IPS-18c (cell line): ENCODE measurements around the gene CTNNA1.
A peak's percentile ranks its signal among the peaks of the same experiment; 100 is the strongest.
"Not testable (repeated sequence)": the region's sequence is repeated elsewhere in the genome, so short reads cannot be mapped to it uniquely, and the experiment has no call there.

ENCODE experiments used
- H3K4me3 ChIP-seq: 2 replicates; pipeline ENCODE4 v1.7.0; 2013; ENCODE audit warnings: low read depth, mild to moderate bottlenecking, low read length, moderate library complexity; ENCODE audit not compliant: insufficient read depth
- H3K9me3 ChIP-seq: one replicate; pipeline ENCODE4 v1.6.1; 2013; ENCODE audit warnings: mild to moderate bottlenecking, low read length, moderate library complexity; ENCODE audit not compliant: control insufficient read depth, insufficient read depth

The CTNNA1 gene

GRCh38 chr5:138745268-138745667 lies 8.0 kb upstream of the CTNNA1 start:
- Histone ChIP-seq H3K4me3 (no peak overlapping the region), H3K9me3 (no peaks in the 10 kb centered on the region)

DNA sequence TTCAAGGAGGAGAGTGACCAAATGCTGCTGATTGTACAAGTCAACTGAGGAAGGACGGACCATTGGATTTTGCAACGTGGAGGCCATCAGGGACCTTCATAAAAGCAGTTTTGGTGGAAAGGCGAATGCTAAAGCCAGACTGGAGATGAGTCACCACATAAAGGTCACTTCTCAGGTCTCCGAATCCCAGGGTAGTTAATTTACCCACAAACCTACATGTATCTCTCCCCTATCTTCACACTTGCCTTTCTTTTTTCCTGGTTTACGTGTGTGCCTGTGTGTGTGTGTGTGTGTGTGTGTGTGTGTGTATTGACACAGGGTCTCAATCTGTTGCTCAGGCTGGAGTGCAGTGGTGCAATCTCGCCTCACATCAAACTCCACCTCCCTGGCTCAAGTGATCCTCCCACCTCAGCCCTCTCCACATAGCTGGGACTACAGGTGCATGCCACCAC lies 4.6 kb upstream of the CTNNA1 start:
- no peak overlapping the region for H3K4me3 ChIP-seq

DNA sequence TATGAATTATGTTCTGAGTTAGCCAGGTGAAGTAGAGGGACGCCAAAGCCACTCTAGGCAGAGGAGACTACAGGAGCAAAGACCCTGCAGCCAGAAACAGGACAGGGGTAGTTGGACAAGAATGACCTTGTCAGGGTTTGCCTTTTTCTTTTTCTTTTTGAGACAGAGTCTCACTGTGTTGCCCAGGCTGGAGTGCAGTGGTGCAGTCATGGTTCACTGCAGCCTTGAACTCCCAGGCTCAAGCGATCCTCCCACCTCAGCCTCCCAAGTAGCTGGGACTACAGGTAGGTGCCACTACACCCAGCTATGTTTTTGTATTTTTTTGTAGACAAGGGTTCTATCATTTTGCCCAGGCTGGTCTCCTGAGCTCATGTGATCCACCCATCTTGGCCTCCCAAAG lies 1.9 kb upstream of the CTNNA1 start:
- not testable (repeated sequence) for H3K4me3 ChIP-seq, H3K9me3 ChIP-seq

More for the DNA sequence above, 4.6 kb upstream of the CTNNA1 start:
- no peaks in the 10 kb centered on the region for H3K9me3 ChIP-seq

DNA sequence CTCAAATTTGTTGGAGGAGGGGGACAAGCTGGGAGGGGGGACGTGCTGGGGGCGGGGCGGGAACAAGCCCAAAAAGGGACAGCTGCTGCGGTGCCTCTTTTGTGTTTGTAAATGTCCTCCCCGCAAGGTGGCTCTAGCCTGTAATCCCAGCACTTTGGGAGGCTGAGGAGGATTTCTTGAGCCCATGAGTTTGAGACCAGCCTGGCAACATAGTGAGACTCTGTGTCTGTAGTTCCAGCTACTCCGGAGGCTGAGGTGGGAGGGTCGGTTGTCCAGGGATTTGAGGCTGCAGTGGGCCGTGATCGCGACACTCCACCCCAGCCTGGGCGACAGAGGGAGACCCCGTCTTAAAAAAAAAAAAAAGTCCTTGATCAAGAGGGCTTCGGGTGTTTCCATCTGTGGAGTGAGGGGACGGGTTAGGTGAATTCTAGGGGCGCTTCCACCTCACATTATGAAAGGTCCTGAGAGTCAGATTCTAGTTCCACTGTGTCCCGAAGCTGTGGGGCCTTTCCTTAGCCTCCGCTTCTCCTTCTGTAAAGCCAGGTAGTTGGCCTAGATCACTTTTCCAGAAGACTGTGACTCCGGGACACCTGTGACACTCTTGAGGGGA lies 779 bp upstream of the CTNNA1 start:
- H3K4me3 ChIP-seq: peak overlapping the region; percentile 76
- H3K9me3 ChIP-seq: peaks cover 1% of the 10 kb centered on the region

- H3K4me3 ChIP-seq: peak overlapping the region; percentile 91
- H3K9me3 ChIP-seq: peaks cover 11% of the 10 kb centered on the region
Observed at GRCh38 chr5:138753794-138754698, 821 bp downstream of the CTNNA1 start.

DNA sequence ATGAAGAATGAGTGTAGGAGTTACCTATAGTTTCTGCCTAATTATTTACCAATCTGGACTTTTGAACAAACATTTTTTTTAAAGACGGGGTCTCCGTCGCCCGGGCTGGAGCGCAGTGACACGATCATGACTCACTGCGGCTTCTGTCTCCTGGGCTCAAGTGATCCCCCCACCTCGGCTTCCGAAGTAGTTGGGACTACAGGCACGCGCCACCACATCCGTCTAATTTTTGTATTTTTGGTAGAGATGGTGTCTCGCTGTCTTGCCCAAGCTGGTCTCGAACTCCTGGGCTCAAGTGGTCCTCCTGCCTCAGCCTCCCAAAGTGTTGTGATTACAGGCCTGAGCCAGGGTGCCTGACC lies 1.5 kb downstream of the CTNNA1 start:
- Histone ChIP-seq H3K4me3 (peak overlapping the region; percentile 91), H3K9me3 (peaks cover 11% of the 10 kb centered on the region)

GRCh38 chr5:138755084-138755748 lies 2.0 kb downstream of the CTNNA1 start:
- H3K4me3 ChIP-seq: peak overlapping the region; percentile 91
- H3K9me3 ChIP-seq: peaks cover 11% of the 10 kb centered on the region

- peaks cover 11% of the 10 kb centered on the region for H3K9me3 ChIP-seq
Observed at GRCh38 chr5:138757061-138757776, 4.0 kb downstream of the CTNNA1 start.

GRCh38 chr5:138760448-138761110 lies 7.4 kb downstream of the CTNNA1 start:
- peaks cover 11% of the 10 kb centered on the region for H3K9me3 ChIP-seq
- H3K4me3 ChIP-seq: no peak overlapping the region

More at GRCh38 chr5:138757061-138757776, 4.0 kb downstream of the CTNNA1 start:
- H3K4me3 ChIP-seq: no peak overlapping the region

- H3K4me3 ChIP-seq: not testable (repeated sequence)
- peaks cover 11% of the 10 kb centered on the region for H3K9me3 ChIP-seq
Observed at GRCh38 chr5:138761115-138761514, 7.9 kb downstream of the CTNNA1 start.

GRCh38 chr5:138761670-138762069 lies 8.4 kb downstream of the CTNNA1 start:
- H3K9me3 ChIP-seq: peaks cover 11% of the 10 kb centered on the region
- not testable (repeated sequence) for H3K4me3 ChIP-seq

DNA sequence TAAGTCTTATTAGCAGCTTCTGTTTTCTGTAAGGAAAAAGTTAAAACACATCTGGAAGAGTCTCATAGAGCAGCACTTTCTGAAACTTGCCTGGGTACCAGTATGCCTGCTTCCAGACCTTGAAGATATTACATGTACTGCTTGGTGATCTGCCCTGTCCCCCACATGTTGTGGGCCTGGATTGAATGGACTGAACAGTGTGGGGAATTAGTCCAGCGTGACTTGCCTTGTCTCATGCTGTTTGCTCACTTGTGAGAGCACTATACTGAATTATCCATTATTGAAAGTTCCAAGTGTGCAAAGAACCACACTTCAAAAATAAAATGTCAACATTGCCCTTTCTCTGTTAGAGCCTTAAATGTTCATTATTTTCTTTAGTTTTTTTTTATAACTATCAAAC lies 8.9 kb downstream of the CTNNA1 start:
- Histone ChIP-seq H3K4me3 (no peak overlapping the region), H3K9me3 (peaks cover 11% of the 10 kb centered on the region)

GRCh38 chr5:138763037-138763778 lies 10.0 kb downstream of the CTNNA1 start:
- peaks cover 4% of the 10 kb centered on the region for H3K9me3 ChIP-seq
- no peak overlapping the region for H3K4me3 ChIP-seq

DNA sequence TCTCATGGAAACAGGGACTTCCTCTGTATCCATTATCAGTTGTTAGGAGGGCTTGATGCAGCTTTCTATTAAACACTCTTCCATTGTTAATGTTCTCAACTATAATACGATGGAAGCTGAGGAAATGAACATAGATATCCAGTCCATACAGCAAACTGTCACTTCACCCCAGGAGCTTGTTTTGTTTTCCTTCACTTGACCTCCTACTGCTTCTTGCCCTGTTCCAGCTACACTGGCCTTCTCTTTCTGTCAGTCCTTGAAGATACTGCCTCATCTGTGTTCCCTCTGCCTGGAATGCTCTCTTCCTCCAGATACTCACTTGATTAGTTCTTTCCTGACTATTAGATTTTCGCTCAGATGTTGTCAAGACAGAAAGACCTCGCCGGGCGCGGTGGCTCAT lies 17.1 kb downstream of the CTNNA1 start:
- Histone ChIP-seq H3K4me3 (no peak overlapping the region), H3K9me3 (no peaks in the 10 kb centered on the region)

DNA sequence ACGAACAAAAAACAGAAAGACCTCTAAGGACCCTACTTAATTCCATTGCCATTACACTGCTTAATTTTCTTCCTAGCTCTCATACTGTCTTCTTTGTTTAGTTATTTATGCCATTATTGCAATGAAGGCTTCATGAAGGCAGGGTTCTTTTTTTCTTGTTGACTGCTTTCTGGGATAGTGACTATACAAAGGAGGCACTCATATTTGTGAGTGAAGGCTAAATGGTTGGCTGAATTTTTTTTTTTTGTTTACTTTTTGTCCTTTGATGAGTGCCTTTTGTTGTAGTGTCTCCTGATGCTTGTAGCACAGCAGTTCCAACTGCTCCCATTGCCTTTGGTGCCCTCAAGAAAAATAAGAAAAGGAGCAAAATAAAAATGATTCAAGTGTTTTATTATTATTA lies 17.8 kb downstream of the CTNNA1 start:
- Histone ChIP-seq H3K9me3 (no peaks in the 10 kb centered on the region), H3K4me3 (no peak overlapping the region)

DNA sequence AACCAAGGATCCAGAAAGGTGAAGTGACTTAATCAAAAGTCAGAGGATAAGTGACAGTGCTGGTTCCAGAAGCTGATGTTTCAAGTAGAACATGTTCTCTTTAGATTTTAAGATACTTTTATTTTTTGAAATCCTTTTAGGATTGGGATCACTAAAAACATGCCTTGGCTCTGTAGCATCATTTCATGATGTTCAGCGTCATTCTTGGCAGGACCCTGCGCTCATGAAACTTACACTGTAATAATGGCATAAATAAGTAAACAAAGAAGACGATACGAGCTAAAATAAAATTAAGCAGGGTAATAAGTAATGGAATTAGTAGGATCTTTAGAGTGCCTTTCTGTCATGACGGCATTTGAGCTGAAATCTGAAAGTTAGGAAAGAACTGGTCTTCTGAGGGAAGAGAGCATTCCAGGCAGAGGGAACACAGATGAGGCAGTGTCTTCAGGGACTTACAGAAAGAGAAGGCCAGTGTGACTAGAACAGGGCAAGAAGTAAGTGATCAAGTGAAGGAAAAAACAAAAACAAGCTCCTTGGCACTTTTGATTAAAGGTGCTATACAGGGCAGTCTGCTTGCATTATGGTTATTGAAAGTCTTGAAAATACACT lies 19.9 kb downstream of the CTNNA1 start:
- H3K9me3 ChIP-seq: no peaks in the 10 kb centered on the region
- no peak overlapping the region for H3K4me3 ChIP-seq
